HUES6 (cell line): ENCODE measurements around the gene GBF1.
"Not testable (repeated sequence)": the region's sequence is repeated elsewhere in the genome, so short reads cannot be mapped to it uniquely, and the experiment has no call there.

Source experiments
- H3K27ac ChIP-seq: 2 replicates; pipeline ENCODE4 v1.7.0; 2013; ENCODE audit warnings: low read depth, mild to moderate bottlenecking, low read length, inconsistent platforms
- H3K27me3 ChIP-seq: 2 replicates; pipeline ENCODE4 v1.6.1; 2013; ENCODE audit warnings: low read length; ENCODE audit not compliant: control insufficient read depth, insufficient read depth
- H3K36me3 ChIP-seq: 2 replicates; pipeline ENCODE4 v1.6.1; 2013; ENCODE audit warnings: low read length; ENCODE audit not compliant: control insufficient read depth, insufficient read depth
- H3K4me1 ChIP-seq: 2 replicates; pipeline ENCODE4 v1.6.1; 2013; ENCODE audit warnings: low read length; ENCODE audit not compliant: control insufficient read depth, insufficient read depth
- H3K4me3 ChIP-seq: 2 replicates; pipeline ENCODE4 v1.5.1; 2013; ENCODE audit warnings: low read depth, low read length
- H3K9ac ChIP-seq: one replicate; pipeline ENCODE4 v1.6.1; 2013; ENCODE audit warnings: mild to moderate bottlenecking, low read length
- H3K9me3 ChIP-seq: 2 replicates; pipeline ENCODE4 v1.6.1; 2013; ENCODE audit warnings: low read depth, low read length; ENCODE audit not compliant: control insufficient read depth, insufficient read depth

Gene GBF1

GRCh38 chr10:102246261-102246660 lies 929 bp downstream of the GBF1 start:
- H3K36me3 ChIP-seq: no peaks in the 10 kb centered on the region
- peak overlapping the region; percentile 99 for H3K4me3 ChIP-seq
- H3K27me3 ChIP-seq: peaks cover 22% of the 10 kb centered on the region
- peak overlapping the region; percentile 84 for H3K9ac ChIP-seq
- H3K27ac ChIP-seq: no peak overlapping the region
- no peaks in the 10 kb centered on the region for H3K9me3 ChIP-seq
- H3K4me1 ChIP-seq: peaks cover 25% of the 10 kb centered on the region

- Histone ChIP-seq H3K27me3 (peaks cover 10% of the 10 kb centered on the region), H3K9ac (no peak overlapping the region), H3K9me3 (no peaks in the 10 kb centered on the region), H3K4me1 (peaks cover 20% of the 10 kb centered on the region), H3K27ac (no peak overlapping the region), H3K36me3 (no peaks in the 10 kb centered on the region), H3K4me3 (no peak overlapping the region)
Measured at GRCh38 chr10:102247734-102248133, 2.4 kb downstream of the GBF1 start.

- H3K9me3 ChIP-seq, H3K36me3 ChIP-seq, H3K27me3 ChIP-seq, H3K4me1 ChIP-seq, H3K9ac ChIP-seq, H3K4me3 ChIP-seq, H3K27ac ChIP-seq: not testable (repeated sequence)
Measured at GRCh38 chr10:102252508-102252907, 7.2 kb downstream of the GBF1 start.

GRCh38 chr10:102254426-102254825 lies 9.1 kb downstream of the GBF1 start:
- Histone ChIP-seq H3K27ac (no peak overlapping the region), H3K4me1 (no peaks in the 10 kb centered on the region), H3K27me3 (no peaks in the 10 kb centered on the region), H3K9me3 (no peaks in the 10 kb centered on the region), H3K36me3 (peaks cover 3% of the 10 kb centered on the region), H3K4me3 (no peak overlapping the region), H3K9ac (no peak overlapping the region)

- H3K4me3 ChIP-seq: no peak overlapping the region
- no peaks in the 10 kb centered on the region for H3K27me3 ChIP-seq
- no peaks in the 10 kb centered on the region for H3K4me1 ChIP-seq
- H3K9ac ChIP-seq: no peak overlapping the region
- H3K9me3 ChIP-seq: no peaks in the 10 kb centered on the region
- H3K36me3 ChIP-seq: peaks cover 11% of the 10 kb centered on the region
- no peak overlapping the region for H3K27ac ChIP-seq
Measured at GRCh38 chr10:102255404-102255803, 10.1 kb downstream of the GBF1 start.

- Histone ChIP-seq H3K36me3 (peaks cover 24% of the 10 kb centered on the region), H3K27me3 (no peaks in the 10 kb centered on the region), H3K4me3 (no peak overlapping the region), H3K4me1 (no peaks in the 10 kb centered on the region), H3K9me3 (no peaks in the 10 kb centered on the region), H3K9ac (no peak overlapping the region), H3K27ac (no peak overlapping the region)
Measured at GRCh38 chr10:102261196-102261595, 15.9 kb downstream of the GBF1 start.

- no peaks in the 10 kb centered on the region for H3K27me3 ChIP-seq
Measured at GRCh38 chr10:102261842-102262241, 16.5 kb downstream of the GBF1 start.

GRCh38 chr10:102262744-102263370 lies 17.5 kb downstream of the GBF1 start:
- peaks cover 24% of the 10 kb centered on the region for H3K36me3 ChIP-seq
- H3K9ac ChIP-seq: no peak overlapping the region
- H3K4me1 ChIP-seq: no peaks in the 10 kb centered on the region

More at GRCh38 chr10:102261842-102262241, 16.5 kb downstream of the GBF1 start:
- Histone ChIP-seq H3K4me3 (no peak overlapping the region), H3K9ac (no peak overlapping the region), H3K4me1 (no peaks in the 10 kb centered on the region), H3K36me3 (peaks cover 24% of the 10 kb centered on the region), H3K27ac (no peak overlapping the region), H3K9me3 (no peaks in the 10 kb centered on the region)

GRCh38 chr10:102264371-102264770 lies 19.0 kb downstream of the GBF1 start:
- Histone ChIP-seq H3K27ac (no peak overlapping the region), H3K9ac (no peak overlapping the region), H3K4me3 (no peak overlapping the region), H3K36me3 (peaks cover 22% of the 10 kb centered on the region), H3K4me1 (no peaks in the 10 kb centered on the region), H3K9me3 (no peaks in the 10 kb centered on the region), H3K27me3 (no peaks in the 10 kb centered on the region)

More at GRCh38 chr10:102262744-102263370, 17.5 kb downstream of the GBF1 start:
- H3K9me3 ChIP-seq: no peaks in the 10 kb centered on the region
- no peak overlapping the region for H3K27ac ChIP-seq
- H3K27me3 ChIP-seq: no peaks in the 10 kb centered on the region
- no peak overlapping the region for H3K4me3 ChIP-seq

- Histone ChIP-seq H3K27ac (no peak overlapping the region), H3K9me3 (no peaks in the 10 kb centered on the region), H3K9ac (no peak overlapping the region), H3K4me3 (no peak overlapping the region), H3K27me3 (no peaks in the 10 kb centered on the region), H3K36me3 (peaks cover 5% of the 10 kb centered on the region), H3K4me1 (no peaks in the 10 kb centered on the region)
Measured at GRCh38 chr10:102266670-102267069, 21.3 kb downstream of the GBF1 start.

GRCh38 chr10:102267748-102268147 lies 22.4 kb downstream of the GBF1 start:
- Histone ChIP-seq H3K9ac (no peak overlapping the region), H3K27ac (no peak overlapping the region), H3K9me3 (no peaks in the 10 kb centered on the region), H3K36me3 (no peaks in the 10 kb centered on the region; the same call in 1 of the 2 replicates), H3K4me1 (no peaks in the 10 kb centered on the region), H3K27me3 (no peaks in the 10 kb centered on the region), H3K4me3 (no peak overlapping the region)
